Suprapubic skin (tissue), 4 donors: Measurements from ENCODE around the gene MED31. TPM values are rescaled to one million over a fixed set of nuclear protein-coding genes. Genes with fewer than 3 reads are reported as not detected.
"Not testable (repeated sequence)": the region's sequence is repeated elsewhere in the genome, so short reads cannot be mapped to it uniquely, and the experiment has no call there.

Experiments
- DNase-seq, 2 donors: peaks; one replicate each; pipeline ENCODE4 v3.0.0-alpha.2; 2019; ENCODE audit warnings: low spot score in 2 of 2
- H3K27ac ChIP-seq: fragments of 200-600 bp; sonication (generic); one replicate; pipeline ENCODE4 v1.5.1; 2019
- H3K27me3 ChIP-seq: fragments of 200-600 bp; sonication (generic); one replicate; pipeline ENCODE4 v1.5.1; 2019
- H3K36me3 ChIP-seq: fragments of 200-600 bp; sonication (generic); one replicate; pipeline ENCODE4 v1.5.1; 2019
- H3K4me1 ChIP-seq: fragments of 200-600 bp; sonication (generic); one replicate; pipeline ENCODE4 v1.5.1; 2019
- H3K4me3 ChIP-seq: fragments of 200-600 bp; sonication (generic); one replicate; pipeline ENCODE4 v1.5.1; 2019; ENCODE audit warnings: mild to moderate bottlenecking
- H3K9me3 ChIP-seq: fragments of 200-600 bp; sonication (generic); one replicate; pipeline ENCODE4 v1.5.1; 2019
- CTCF ChIP-seq, 2 donors: fragments of 200-600 bp in 1 of 2; fragments of 450-650 bp in 1 of 2; sonication (generic) in 1 of 2; IDR thresholded peaks; one replicate each; pipeline ENCODE4 v1.5.1; 2016 to 2019; ENCODE audit warnings: antibody characterized with exemption in 2 of 2, mild to moderate bottlenecking in 1 of 2, moderate library complexity in 1 of 2
- EP300 ChIP-seq: sonication (generic); formaldehyde crosslinking; IDR thresholded peaks from one replicate; pipeline ENCODE4 v1.6.1; 2017; ENCODE audit warnings: antibody characterized with exemption
- POLR2A ChIP-seq, 2 donors: fragments of 450-650 bp; IDR thresholded peaks; one replicate each; pipeline ENCODE4 v1.6.1; 2017; ENCODE audit warnings: antibody characterized with exemption in 2 of 2, mild to moderate bottlenecking in 2 of 2, moderate library complexity in 2 of 2
- POLR2AphosphoS5 ChIP-seq, 3 donors: sonication (generic); formaldehyde crosslinking; IDR thresholded peaks; one replicate each; pipeline ENCODE4 v1.6.1; 2017; ENCODE audit warnings: antibody characterized with exemption in 3 of 3
- WGBS: methylation state at CpG from one replicate; pipeline ENCODE4 v1.1.5; 2018; 5-methylcytosine and 5-hydroxymethylcytosine counted together
- total RNA-seq, 4 donors: library from RNA; depleted of rRNA; stranded (reverse); fragments of >200 nt; gene quantifications; one replicate each; pipeline ENCODE4 v1.1.0, GENCODE V29; 2016

MED31 gene
- total RNA-seq, 4 donors from 2014 or later = 9.3 to 19.2 (median 12.9) TPM

GRCh38 chr17:6596941-6597340 is 54.5 kb downstream of the MED31 start:
- H3K4me1 ChIP-seq = peaks cover 5% of the 10 kb centered on the region
- peaks cover 56% of the 10 kb centered on the region for H3K36me3 ChIP-seq
- WGBS = 78% methylated on average over 4 of the region's 4 CpGs
- H3K27me3 ChIP-seq = no peaks in the 10 kb centered on the region
- H3K27ac ChIP-seq = no peak overlapping the region
- DNase-seq = no peak
- H3K4me3 ChIP-seq = no peak overlapping the region
- TF ChIP-seq POLR2AphosphoS5 (IDR thresholded peaks at IDR 0.05) (no peak), POLR2A (IDR thresholded peaks at IDR 0.05) (no peak), EP300 (no peak), CTCF (IDR thresholded peaks at IDR 0.05) (no peak)
- H3K9me3 ChIP-seq = no peaks in the 10 kb centered on the region

- WGBS = 72% methylated on average over 2 of the region's 2 CpGs
- DNase-seq = no peak
- no peaks in the 10 kb centered on the region for H3K27me3 ChIP-seq
- TF ChIP-seq EP300 (no peak), CTCF (IDR thresholded peaks at IDR 0.05) (no peak), POLR2AphosphoS5 (IDR thresholded peaks at IDR 0.05) (no peak)
- H3K4me3 ChIP-seq = no peak overlapping the region
- no peaks in the 10 kb centered on the region for H3K9me3 ChIP-seq
- H3K27ac ChIP-seq = no peak overlapping the region
- peaks cover 5% of the 10 kb centered on the region for H3K4me1 ChIP-seq
- peaks cover 60% of the 10 kb centered on the region for H3K36me3 ChIP-seq
Observed at GRCh38 chr17:6596511-6596910, 54.9 kb downstream of the MED31 start.

GRCh38 chr17:6596081-6596480 is 55.3 kb downstream of the MED31 start:
- Histone ChIP-seq H3K4me1 (peaks cover 5% of the 10 kb centered on the region), H3K27ac (no peak overlapping the region), H3K27me3 (no peaks in the 10 kb centered on the region), H3K36me3 (peaks cover 61% of the 10 kb centered on the region), H3K9me3 (no peaks in the 10 kb centered on the region), H3K4me3 (no peak overlapping the region)
- TF ChIP-seq POLR2A (IDR thresholded peaks at IDR 0.05) (no peak), POLR2AphosphoS5 (IDR thresholded peaks at IDR 0.05) (no peak), EP300 (no peak), CTCF (IDR thresholded peaks at IDR 0.05) (no peak)
- 90% methylated on average over 7 of the region's 7 CpGs for WGBS
- no peak for DNase-seq

- WGBS = 87% methylated on average over 6 of the region's 14 CpGs
- H3K27ac ChIP-seq, H3K4me3 ChIP-seq: not testable (repeated sequence)
Observed at GRCh38 chr17:6593371-6593770, 58.0 kb downstream of the MED31 start.

More at GRCh38 chr17:6593371-6593770, 58.0 kb downstream of the MED31 start:
- H3K27me3 ChIP-seq, H3K9me3 ChIP-seq, DNase-seq, H3K4me1 ChIP-seq: not testable (repeated sequence)
- peaks cover 71% of the 10 kb centered on the region for H3K36me3 ChIP-seq

Other genes starting within 250 kb of the MED31 start
- not detected for gene AIPL1, start 216.5 kb downstream of the MED31 start, total RNA-seq
- 1 to 10 TPM; 1.0 to 3.3 (median 3.2) TPM for gene PIMREG, start 207.2 kb downstream of the MED31 start, total RNA-seq
- 10 to 100 TPM; 16.4 to 31.1 (median 19.2) TPM for gene PITPNM3, start 95.0 kb downstream of the MED31 start, total RNA-seq
- 10 to 100 TPM in 2 of 4 donors, 1 to 10 TPM in 2; 4.9 to 24.9 (median 10.4) TPM for gene KIAA0753, start 10.9 kb downstream of the MED31 start, total RNA-seq
- gene TXNDC17, start 10.5 kb downstream of the MED31 start, total RNA-seq = 100 to 1,000 TPM in 1 of 4 donors, 10 to 100 TPM in 3; 30.0 to 153 (median 92.9) TPM
- gene C17orf100, start 157 bp upstream of the MED31 start, total RNA-seq = 1 to 10 TPM; 1.9 to 3.3 (median 2.4) TPM
- gene SLC13A5, start 61.8 kb upstream of the MED31 start, total RNA-seq = under 1 TPM in 1 of 4 donors, not detected in 3; 0.72 TPM
- gene XAF1, start 104.4 kb upstream of the MED31 start, total RNA-seq = 10 to 100 TPM in 2 of 4 donors, 1 to 10 TPM in 2; 4.3 to 21.1 (median 10.9) TPM
- gene FBXO39, start 124.6 kb upstream of the MED31 start, total RNA-seq = 1 to 10 TPM in 2 of 4 donors, under 1 TPM in 1, not detected in 1; 0.91 to 1.5 (median 1.0) TPM
- gene TEKT1, start 180.1 kb upstream of the MED31 start, total RNA-seq = not detected